GM12878 (cell line): ENCODE data around the gene ARMC9. TPM values are rescaled to one million over a fixed set of nuclear protein-coding genes. Genes with fewer than 3 reads are reported as not detected.

Experiments used
- ETV6 ChIP-seq, 2 experiments: fragments of 450-650 bp in 1 of 2; IDR thresholded peaks in 1 of 2; conservative IDR thresholded peaks in 1 of 2; 2 replicates each; pipeline ENCODE4 v1.6.1; 2014; ENCODE audit warnings: antibody characterized with exemption in 1 of 2, borderline replicate concordance in 1 of 2, low read depth in 1 of 2, mild to moderate bottlenecking in 1 of 2, moderate library complexity in 1 of 2
- HDAC6 ChIP-seq: fragments of 200-600 bp; sonication (generic); IDR thresholded peaks from one replicate; pipeline ENCODE4 v1.8.0; 2017; ENCODE audit warnings: antibody characterized with exemption; ENCODE audit not compliant: unreplicated experiment
- HSF1 ChIP-seq: fragments of 150-350 bp; IDR thresholded peaks from 2 replicates; pipeline ENCODE4 v1.6.1; 2014; ENCODE audit warnings: mild to moderate bottlenecking, low read depth, low read length
- IKZF1 ChIP-seq: fragments of 450-650 bp; conservative IDR thresholded peaks from 2 replicates; pipeline ENCODE4 v1.6.1; 2017; ENCODE audit warnings: antibody characterized with exemption, mild to moderate bottlenecking
- MXI1 ChIP-seq: fragments of 150-350 bp; IDR thresholded peaks from 2 replicates; pipeline ENCODE4 v1.6.1; 2011; ENCODE audit warnings: low read depth, mild to moderate bottlenecking, inconsistent platforms, low read length, improper control_type of control experiment
- NR2C1 ChIP-seq: fragments of 450-650 bp; IDR thresholded peaks from 2 replicates; pipeline ENCODE4 v1.6.1; 2017; ENCODE audit warnings: antibody characterized with exemption, mild to moderate bottlenecking, moderate library complexity
- PAX5 ChIP-seq: IDR thresholded peaks from 2 replicates; pipeline ENCODE4 v1.6.1; 2011; ENCODE audit warnings: low read depth, low read length, borderline replicate concordance
- POLR2A ChIP-seq: IDR thresholded peaks from 2 replicates; pipeline ENCODE4 v1.6.1; 2011; ENCODE audit warnings: low read depth, mild to moderate bottlenecking, low read length
- POLR2AphosphoS2 ChIP-seq: IDR thresholded peaks from 2 replicates; pipeline ENCODE4 v1.6.1; 2011; ENCODE audit warnings: low read depth, mild to moderate bottlenecking, low read length, improper control_type of control experiment, moderate library complexity
- POLR2AphosphoS5 ChIP-seq: IDR thresholded peaks from 2 replicates; pipeline ENCODE4 v1.6.1; 2011; ENCODE audit warnings: mild to moderate bottlenecking, low read length, inconsistent platforms
- POU2F2 ChIP-seq: IDR thresholded peaks from 3 replicates; pipeline ENCODE4 v1.6.1; 2011; ENCODE audit warnings: low read depth, mild to moderate bottlenecking, low read length, borderline replicate concordance
- SIX5 ChIP-seq: IDR thresholded peaks from 2 replicates; pipeline ENCODE4 v1.6.1; 2011; ENCODE audit warnings: mild to moderate bottlenecking, low read depth, low read length, moderate library complexity; ENCODE audit not compliant: severe bottlenecking
- SMAD1 ChIP-seq: fragments of 450-650 bp; IDR thresholded peaks from 2 replicates; pipeline ENCODE4 v1.6.1; 2018; ENCODE audit warnings: mild to moderate bottlenecking, low read depth; ENCODE audit not compliant: partially characterized antibody
- SMARCA5 ChIP-seq: fragments of 450-650 bp; IDR thresholded peaks from 2 replicates; pipeline ENCODE4 v1.6.1; 2017; ENCODE audit warnings: mild to moderate bottlenecking
- SMC3 ChIP-seq: IDR thresholded peaks from 2 replicates; pipeline ENCODE4 v1.6.1; 2011; ENCODE audit warnings: low read length, improper control_type of control experiment, borderline replicate concordance
- TARDBP ChIP-seq: IDR thresholded peaks from 2 replicates; pipeline ENCODE4 v1.6.1; 2016; ENCODE audit warnings: borderline replicate concordance
- ZNF217 ChIP-seq: fragments of 450-650 bp; IDR thresholded peaks from 2 replicates; pipeline ENCODE4 v1.6.1; 2017; ENCODE audit warnings: antibody characterized with exemption, mild to moderate bottlenecking
- ZNF622 ChIP-seq: fragments of 450-650 bp; IDR thresholded peaks from 2 replicates; pipeline ENCODE4 v1.6.1; 2017; ENCODE audit warnings: mild to moderate bottlenecking, inconsistent platforms
- ZNF687 ChIP-seq: fragments of 450-650 bp; IDR thresholded peaks from 2 replicates; pipeline ENCODE4 v1.6.1; 2017; ENCODE audit warnings: mild to moderate bottlenecking, moderate library complexity
- polyA plus RNA-seq, 11 experiments: library from polyadenylated mRNA; depleted of rRNA in 4 of 11; unstranded in 6 of 11; stranded (reverse) in 5 of 11; fragments of >200 nt; fragmentation: Nextera tagmentation in 4 of 11; fragmentation: Illumina TruSeq in 1 of 11; extraction: Ambion mirVana in 4 of 11; extraction: Trizol in 1 of 11; gene quantifications; 1 replicate in 1 of 11; 2 replicates in 10 of 11; pipeline versions ENCODE4 v1.2.1 to v1.2.3, GENCODE V29; 2011 to 2016; ENCODE audit warnings: inconsistent platforms in 2 of 11, missing spikeins in 2 of 11, low read depth in 1 of 11
- total RNA-seq, 4 experiments: library from RNA; depleted of rRNA in 3 of 4; stranded (reverse); fragments of >200 nt in 3 of 4; fragmentation: Illumina TruSeq in 1 of 4; extraction: Trizol in 1 of 4; gene quantifications; 2 replicates each; pipeline versions ENCODE4 v1.2.1 to v1.2.3, GENCODE V29; 2013 to 2021
- TF ChIP-seq, protein P1 (sequence below): fragments of 450-650 bp; IDR thresholded peaks from 2 replicates; pipeline ENCODE4 v1.6.1; 2017; ENCODE audit warnings: low read depth, mild to moderate bottlenecking, moderate library complexity

The ARMC9 gene
- total and polyA plus RNA-seq, 10 of the 15 experiments (the other 5 are each of a cell fraction or from before 2014, with no cell fraction given) = 3.8 to 21.8 (median 10.4) TPM

- TF ChIP-seq HSF1 (no peak), SMARCA5 (peak; percentile 54; the same call in 1 of the 2 replicates), POLR2AphosphoS2 (no peak), POLR2A (no peak), ZNF622 (no peak), ETV6 (conservative IDR thresholded peaks at IDR 0.05 in 1 of 2, IDR thresholded peaks at IDR 0.05 in 1 of 2; ENCODE audit: borderline replicate concordance in 1 of 2, low read depth in 1 of 2) (no peak), HDAC6 (no peak), MXI1 (no peak), SMAD1 (no peak), TARDBP (no peak), ZNF217 (no peak), IKZF1 (peak; percentile 52; the same call in 1 of the 2 replicates), ZNF687 (no peak), SIX5 (no peak), POLR2AphosphoS5 (no peak), POU2F2 (no peak), SMC3 (peak; percentile 78), PAX5 (no peak), NR2C1 (no peak)
- TF ChIP-seq, protein P1, sequence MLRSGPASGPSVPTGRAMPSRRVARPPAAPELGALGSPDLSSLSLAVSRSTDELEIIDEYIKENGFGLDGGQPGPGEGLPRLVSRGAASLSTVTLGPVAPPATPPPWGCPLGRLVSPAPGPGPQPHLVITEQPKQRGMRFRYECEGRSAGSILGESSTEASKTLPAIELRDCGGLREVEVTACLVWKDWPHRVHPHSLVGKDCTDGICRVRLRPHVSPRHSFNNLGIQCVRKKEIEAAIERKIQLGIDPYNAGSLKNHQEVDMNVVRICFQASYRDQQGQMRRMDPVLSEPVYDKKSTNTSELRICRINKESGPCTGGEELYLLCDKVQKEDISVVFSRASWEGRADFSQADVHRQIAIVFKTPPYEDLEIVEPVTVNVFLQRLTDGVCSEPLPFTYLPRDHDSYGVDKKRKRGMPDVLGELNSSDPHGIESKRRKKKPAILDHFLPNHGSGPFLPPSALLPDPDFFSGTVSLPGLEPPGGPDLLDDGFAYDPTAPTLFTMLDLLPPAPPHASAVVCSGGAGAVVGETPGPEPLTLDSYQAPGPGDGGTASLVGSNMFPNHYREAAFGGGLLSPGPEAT = peak; percentile 52
Measured at GRCh38 chr2:231297108-231297908, 98.9 kb downstream of the ARMC9 start (continued).
